GM15510 (cell line): Measurements from ENCODE around the gene SIAH1.

Experiments used
- POLR2A ChIP-seq: IDR thresholded peaks from 3 replicates; pipeline ENCODE4 v1.6.1; 2011; ENCODE audit warnings: borderline replicate concordance; ENCODE audit not compliant: insufficient read length; ENCODE audit errors: extremely low read depth

The SIAH1 gene

DNA sequence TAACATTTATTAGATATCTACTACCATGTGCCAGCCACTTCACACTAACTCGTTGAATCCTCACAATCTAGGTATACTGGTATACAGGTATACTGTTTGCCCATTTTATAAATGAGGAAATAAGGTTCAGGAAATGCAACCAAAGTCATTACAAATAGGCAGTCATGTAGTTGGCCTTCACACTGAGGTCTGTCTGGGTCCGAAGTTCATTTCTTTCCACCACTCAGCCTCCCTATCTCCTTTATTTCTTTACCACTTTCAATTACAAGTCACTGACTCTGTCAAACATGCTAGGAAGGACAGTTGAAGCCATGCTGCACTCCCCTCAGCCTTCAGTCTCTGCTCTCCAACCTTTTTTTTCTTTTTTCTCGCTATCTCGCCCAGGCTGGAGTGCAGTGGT is 20.7 kb upstream of the SIAH1 start:
- no peak for TF ChIP-seq POLR2A

DNA sequence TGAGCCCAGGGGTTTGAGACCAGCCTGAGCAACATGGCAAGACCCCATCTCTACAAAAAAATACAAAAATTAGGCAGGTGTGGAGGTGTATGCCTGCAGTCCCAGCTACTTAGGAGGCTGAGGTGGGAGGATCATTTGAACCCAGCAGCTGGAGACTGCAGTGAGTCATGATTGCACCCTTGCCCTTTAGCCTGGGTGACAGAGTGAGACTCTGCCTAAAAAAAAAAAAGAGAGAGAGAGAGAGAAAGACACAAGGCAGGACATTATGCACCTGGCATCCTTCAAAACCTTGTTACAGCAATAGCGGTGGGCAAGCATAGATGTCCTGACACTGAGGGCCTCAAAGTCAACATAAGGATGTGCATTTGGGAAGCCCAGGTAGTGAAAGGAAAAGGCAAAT is 19.9 kb upstream of the SIAH1 start:
- TF ChIP-seq POLR2A = no peak

DNA sequence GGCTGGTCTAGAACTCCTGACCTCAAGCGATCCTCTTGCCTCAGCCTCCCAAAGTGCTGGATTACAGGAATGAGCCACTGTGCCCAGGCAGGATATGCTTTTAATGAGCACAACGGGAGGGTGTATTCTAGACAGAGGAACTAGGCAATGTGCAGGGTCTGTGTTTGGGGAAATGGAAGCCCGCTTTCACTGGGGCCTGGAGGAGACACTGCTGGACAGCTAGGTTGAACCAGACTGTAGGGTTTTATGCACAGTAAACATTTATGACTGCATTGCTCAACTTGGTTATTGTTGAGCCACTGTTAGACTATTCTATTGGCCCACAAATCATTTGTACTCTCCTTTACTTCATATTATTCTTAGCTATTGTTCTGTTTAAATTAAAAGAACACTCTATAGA is 10.2 kb upstream of the SIAH1 start:
- no peak for TF ChIP-seq POLR2A

DNA sequence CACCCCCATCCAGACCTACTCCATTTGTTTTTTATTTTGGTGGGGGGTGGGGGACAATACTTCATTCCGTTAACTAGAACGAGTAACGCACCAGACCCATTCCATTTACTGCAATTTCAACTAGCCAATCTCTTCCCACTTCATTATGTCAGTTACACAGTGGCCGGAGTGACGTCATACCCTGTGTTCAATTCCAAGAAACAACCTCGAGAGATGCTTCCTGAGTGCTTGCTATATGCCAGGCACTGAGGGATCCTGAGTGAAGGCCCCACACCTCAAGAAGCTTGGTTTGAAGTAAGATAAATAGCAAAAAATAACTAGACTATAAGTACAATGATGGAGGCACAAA is 9.1 kb upstream of the SIAH1 start:
- TF ChIP-seq POLR2A = no peak

DNA sequence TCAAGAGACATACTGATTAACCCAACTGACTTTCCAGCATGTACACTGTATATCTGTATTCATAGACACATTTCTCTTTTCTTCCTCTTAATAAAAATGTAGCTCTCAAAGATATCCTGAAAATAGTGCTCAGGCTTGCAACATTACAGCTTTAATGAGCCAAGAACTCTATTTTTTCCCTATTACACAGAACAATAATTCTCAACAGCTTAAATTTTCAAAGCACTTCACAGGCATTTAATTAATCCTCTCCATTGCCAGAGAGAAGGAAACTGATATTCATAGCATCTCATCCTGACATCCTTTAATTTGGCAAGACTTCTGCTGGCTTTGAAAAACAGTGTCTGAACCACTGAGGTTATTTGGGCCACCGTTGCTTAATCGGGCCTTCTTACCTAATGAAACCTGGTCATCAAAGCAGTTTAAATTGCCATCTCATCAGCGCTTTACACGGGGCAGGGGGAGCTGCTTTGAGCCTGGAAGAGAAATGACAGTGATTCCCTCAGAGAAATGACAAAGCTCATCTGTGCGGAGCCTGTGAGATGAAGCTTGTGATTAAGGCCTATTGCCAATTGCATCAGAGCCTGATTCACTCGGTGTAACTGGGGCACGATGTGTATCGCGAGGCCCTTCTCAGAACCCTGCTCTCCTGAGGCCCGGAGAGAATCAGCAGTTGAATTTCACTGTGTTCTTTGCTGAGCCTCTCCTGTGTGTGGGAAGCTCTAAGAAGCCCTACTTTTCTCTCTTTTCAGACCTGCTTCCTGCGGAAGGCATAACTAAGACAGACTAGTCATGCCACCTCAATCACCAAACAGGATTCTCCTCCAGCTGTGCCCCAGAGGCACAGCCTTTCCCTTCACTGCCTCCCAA is 8.5 kb upstream of the SIAH1 start:
- no peak for TF ChIP-seq POLR2A

DNA sequence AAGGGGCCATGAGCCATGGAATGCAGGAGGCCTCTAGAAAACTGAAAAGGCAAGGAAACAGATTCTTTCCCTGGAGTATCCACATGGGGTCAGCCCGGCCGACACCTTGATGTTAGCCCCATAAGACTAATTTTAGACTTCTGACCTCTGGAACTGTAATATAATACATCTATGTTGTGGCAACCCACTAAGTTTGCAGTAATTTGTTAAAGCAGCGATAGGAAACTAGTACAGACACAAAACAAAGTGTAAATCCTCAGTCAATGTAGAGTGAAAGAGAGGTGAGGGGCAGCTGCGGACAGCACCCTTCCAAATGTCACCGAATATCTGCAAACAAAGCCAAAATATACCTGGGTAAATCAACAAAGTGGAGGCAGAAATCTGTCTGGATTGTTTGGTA is 7.2 kb upstream of the SIAH1 start:
- no peak for TF ChIP-seq POLR2A

DNA sequence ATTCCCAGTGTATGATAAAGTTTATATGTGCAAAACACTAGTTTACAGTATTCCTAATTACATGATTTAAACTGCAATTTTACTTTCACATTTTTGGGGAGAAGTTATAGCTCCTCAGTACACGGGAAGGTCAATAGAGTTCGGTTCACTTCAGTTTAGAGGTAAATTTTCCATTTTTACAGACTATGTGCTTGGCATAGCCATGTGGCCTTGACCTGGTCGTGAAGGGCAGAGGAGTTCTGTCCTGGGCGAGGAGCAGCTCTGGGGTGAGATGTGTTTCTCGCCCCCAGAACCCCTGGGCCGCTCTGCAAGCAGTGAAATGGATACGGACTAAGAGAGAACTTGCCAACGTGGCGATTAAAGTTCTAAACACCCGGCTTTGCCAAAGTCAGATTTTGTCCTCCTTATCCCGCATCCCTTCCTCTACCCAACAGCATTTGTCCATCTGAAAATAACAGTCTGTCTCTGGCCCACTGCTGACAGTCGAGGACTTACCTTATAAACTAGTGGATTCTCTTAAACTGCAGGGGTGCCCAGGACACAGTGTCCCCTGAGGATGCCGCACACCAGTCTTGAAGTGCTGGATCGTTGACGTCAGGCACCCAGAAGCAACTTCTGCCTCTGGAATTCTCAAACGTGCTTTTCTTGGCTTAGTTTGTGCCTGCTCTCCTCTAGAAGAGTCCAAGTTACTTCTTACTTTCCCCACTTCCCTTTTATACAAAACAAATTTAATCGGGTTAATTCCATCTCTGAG is 1.5 kb upstream of the SIAH1 start:
- TF ChIP-seq POLR2A = no peak

DNA sequence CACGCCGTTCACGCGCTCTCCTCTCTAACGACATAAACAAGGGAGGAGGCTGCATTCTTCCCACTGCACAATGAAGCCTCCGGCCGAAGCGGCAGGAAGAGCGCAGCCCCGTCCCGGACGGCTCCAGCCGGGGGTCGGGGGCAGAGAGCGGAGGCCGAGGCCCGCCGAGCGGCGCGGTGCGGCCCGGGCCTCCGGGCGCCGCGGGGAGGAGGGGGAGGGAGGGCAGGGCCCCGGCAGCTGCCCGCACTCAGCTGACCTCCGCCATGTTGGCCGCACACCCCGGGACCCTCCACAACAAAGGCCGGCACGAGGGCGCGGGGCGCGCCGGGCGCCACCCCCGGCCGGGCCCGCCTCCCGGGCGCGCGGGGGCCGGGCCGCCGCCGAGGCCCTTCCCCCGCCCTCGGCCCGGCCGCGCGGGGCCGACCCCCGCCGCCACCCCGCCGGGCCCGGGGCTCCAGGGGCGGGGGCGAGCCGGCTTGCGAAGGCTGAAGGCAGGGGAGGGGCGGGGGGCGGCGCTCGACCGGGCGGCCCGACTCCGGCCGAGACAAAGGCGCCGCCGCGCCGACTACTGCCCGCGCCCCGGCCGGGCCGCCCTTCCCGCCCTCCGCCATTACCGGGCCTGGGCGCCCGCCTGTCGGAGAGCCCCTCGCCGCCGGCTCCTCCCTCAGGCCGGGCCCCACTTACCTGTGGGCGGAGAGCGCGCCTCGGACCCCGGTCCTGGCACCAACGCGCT is 527 bp downstream of the SIAH1 start:
- no peak for TF ChIP-seq POLR2A

DNA sequence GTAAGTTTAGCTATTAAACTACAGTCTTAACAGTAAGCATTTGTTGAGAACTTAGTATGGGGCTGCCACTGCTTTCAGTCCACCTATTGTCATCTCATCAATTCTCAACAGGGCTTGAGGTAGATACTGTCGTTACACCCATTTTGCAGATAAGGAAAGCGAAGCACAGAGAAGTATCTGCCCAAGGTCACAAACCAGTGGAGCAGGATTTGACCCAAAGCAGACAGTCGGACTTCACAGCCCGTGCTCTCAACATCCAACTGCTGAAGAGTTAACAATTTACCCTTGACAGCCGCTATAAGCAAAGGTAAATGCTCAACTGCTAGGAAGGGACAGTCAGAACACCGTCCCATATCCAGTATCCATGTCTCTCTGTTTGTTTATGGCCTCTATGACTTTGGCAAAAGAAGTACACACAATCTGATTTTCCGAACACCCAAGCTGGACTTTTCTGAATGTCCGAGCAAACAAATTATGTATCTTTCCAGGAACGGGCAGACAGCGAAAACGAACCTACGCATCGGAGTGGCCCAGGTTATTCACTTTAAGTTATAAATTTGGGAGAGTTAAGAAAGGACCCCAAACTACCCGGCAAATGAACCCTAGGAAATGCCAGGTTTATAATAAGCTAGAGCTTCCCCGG is 1.2 kb downstream of the SIAH1 start:
- no peak for TF ChIP-seq POLR2A

DNA sequence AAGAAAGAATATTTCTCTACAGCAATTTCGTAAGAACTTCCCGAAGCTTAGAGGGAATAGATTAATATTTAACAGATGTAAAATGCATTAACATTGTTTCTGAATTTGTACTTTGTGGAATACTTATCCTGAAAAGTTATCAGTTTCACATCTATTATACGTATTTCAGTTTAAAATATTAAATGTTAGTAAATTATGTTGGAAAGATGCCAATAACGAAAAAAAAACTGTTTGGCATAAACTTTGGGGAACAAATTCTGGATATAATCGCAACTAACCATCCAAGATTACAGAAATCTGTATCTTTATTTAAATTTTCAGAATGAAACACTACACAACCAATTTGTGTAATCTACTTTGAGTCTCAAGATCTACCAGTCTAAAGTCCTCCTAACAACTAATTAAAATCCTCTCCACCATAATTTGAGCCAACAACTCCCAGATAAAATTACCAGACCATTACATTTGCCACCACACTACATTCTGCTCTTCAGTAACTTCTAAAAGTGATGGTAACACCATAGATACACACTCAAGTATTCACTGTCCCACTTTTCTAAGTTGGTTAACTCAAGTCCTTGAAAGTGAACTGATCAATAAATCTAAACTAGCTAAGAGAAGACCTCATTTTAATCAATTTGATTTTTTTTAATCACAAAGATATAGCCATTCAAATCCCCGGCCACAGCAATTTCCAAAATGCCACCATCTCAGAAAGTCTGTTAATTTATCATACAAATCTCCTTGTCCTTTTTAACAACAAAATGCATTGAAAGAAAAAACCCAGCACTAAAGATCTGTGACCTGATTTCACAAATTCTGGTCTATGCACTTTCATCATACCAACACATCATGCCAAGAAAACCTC is 2.0 kb downstream of the SIAH1 start:
- TF ChIP-seq POLR2A = no peak

DNA sequence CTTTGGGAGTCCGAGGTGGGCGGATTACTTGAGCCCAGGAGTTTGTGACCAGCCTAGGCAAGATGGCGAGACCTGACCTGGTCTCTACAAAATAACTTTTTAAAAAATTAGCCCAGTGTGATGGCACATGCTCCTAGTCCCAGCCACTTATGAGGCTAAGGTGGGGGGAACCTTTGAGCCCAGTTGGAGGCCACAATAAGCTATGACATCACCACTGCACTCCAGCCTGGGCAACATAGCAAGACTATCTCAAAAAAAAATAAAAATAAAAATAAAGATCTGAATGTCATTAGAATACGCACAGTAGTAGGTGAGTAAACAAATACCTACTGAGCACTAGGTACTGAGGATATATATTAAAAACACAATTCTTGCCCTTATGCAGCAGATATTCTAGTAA is 3.1 kb downstream of the SIAH1 start:
- no peak for TF ChIP-seq POLR2A

DNA sequence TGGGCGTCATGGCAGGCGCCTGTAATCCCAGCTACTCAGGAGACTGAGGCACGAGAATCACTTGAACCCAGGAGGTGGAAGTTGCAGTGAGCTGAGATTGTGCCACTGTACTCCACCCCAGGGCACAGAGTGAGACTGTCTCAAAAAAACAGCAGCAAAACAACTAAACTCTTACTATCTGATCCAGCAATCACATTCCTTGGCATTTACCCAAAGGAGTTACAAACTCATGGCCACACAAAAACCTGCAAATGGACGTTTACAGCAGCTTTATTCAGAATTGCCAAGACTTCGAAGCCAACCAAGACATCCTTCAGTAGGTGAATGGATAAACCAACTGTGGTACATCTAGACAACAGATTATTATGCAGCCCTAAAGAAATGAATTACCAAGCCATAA is 4.0 kb downstream of the SIAH1 start:
- no peak for TF ChIP-seq POLR2A

DNA sequence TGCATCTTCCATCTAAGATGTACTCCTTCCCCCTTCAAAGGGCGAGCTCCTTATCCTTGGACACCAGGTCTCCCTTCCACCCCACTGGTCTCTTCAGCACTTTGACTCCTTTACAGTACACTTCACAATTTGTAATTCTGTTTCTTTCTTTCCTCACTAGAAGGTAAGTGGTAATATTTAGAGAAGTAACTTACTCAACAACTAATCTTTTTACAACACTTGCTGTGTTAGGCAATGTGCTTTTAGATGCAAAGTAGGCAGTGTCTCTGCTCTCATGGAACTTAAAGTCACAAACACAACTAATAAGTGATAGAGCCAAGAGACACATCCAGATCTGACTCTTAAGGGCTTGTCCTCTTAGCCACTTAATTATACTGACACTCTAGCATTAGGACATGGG is 6.4 kb downstream of the SIAH1 start:
- TF ChIP-seq POLR2A = no peak

DNA sequence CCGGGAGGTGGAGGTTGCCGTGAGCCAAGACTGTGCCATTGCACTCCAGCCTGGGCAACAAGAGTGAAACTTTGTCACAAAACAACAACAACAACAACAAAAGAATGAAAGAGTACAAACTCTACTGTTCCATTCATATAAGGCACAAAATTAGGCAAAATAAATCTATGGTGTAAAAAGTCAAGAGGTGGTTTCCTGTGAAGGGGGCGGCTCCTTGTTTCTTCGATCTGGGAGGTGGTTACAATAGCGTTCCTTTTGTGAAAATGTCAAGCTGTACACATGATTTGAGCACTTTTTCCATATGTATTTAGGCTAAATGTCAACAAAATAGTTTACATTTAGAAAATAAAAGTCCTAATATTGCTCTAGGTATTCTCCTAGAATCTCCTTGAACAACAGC is 6.9 kb downstream of the SIAH1 start:
- no peak for TF ChIP-seq POLR2A

DNA sequence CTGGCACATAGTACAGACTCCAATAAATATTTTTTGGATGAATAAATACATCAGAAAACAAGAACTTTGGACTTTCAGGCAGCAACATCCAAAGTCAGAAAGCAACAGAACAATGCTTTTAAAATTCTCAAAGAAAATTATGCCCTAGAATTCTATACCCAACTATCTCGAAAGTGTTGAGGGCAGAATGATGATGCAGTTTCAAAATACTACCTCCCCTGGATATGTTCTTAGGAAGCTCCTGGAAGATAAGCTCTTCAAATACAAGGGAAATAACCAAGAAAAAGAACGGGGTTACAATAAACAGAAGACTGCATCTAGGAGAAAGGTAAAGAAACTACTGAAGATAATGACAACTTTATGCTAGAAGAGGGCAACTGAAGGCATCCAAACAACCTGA is 11.0 kb downstream of the SIAH1 start:
- no peak for TF ChIP-seq POLR2A
